Adipocyte (in vitro differentiated cells): Measurements from ENCODE around the gene TEX35.

Source experiments
- DNase-seq: peaks from one replicate; pipeline ENCODE4 v3.0.0-alpha.2; 2015; ENCODE audit warnings: low read depth
- H3K27me3 ChIP-seq: replicated peaks from 2 replicates; pipeline ENCODE4 v1.7.0; 2013; ENCODE audit warnings: mild to moderate bottlenecking, low read length, moderate library complexity; ENCODE audit not compliant: control insufficient read depth, insufficient read depth
- H3K36me3 ChIP-seq: 2 replicates; pipeline ENCODE4 v1.7.0; 2013; ENCODE audit warnings: low read length, mild to moderate bottlenecking, moderate library complexity; ENCODE audit not compliant: control insufficient read depth, insufficient read depth, severe bottlenecking
- H3K4me1 ChIP-seq: 2 replicates; pipeline ENCODE4 v1.7.0; 2013; ENCODE audit warnings: mild to moderate bottlenecking, low read length, moderate library complexity; ENCODE audit not compliant: control insufficient read depth, insufficient read depth
- H3K4me3 ChIP-seq: 2 replicates; pipeline ENCODE4 v1.7.0; 2013; ENCODE audit warnings: mild to moderate bottlenecking, low read length, moderate library complexity
- H3K9ac ChIP-seq: 2 replicates; pipeline ENCODE4 v1.7.0; 2013; ENCODE audit warnings: mild to moderate bottlenecking, low read length, moderate library complexity
- H3K9me3 ChIP-seq: 2 replicates; pipeline ENCODE4 v1.7.0; 2013; ENCODE audit warnings: mild to moderate bottlenecking, low read length, moderate library complexity; ENCODE audit not compliant: control insufficient read depth

The TEX35 gene

GRCh38 chr1:178495158-178495557 is 17.8 kb upstream of the TEX35 start:
- Histone ChIP-seq H3K9ac (no peak overlapping the region), H3K4me1 (peaks cover 2% of the 10 kb centered on the region)
- DNase-seq = no peak

DNA sequence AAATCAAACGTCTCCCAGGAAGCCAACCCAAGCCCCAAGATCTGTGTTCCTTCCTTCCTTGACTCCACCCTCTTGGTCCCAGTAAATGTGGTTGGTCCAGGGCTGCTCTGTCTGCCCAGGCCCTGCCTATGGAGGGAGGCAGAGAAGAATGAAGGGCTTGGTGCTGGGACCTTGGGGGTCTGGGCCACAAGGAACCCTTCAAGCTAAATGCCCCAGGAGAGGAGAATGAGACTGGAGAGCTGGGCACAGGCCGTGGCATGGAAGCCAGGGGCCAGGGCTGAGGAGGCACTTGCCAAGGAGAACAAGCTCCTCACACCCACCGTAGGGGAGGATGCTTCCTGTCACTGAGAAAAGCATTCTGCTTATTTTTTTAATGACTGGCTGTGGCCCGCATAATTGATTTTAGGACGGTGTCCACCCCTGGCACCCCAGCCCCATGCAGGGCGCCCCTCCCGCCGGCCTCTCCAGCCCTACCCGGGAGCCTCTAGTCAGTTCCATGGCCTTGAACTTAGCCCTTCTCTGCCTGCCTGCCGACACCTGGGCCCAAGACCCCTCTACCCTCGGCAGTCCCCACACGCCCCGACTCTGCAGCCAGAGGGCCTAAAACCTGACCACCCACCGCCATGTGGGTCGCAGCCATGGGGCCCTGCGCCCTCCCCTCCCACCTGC is 17.0 kb upstream of the TEX35 start:
- Histone ChIP-seq H3K9ac (no peak overlapping the region), H3K36me3 (no peaks in the 10 kb centered on the region), H3K27me3 (peaks cover 7% of the 10 kb centered on the region), H3K4me3 (no peak overlapping the region), H3K9me3 (no peaks in the 10 kb centered on the region), H3K4me1 (peaks cover 6% of the 10 kb centered on the region)
- DNase-seq = no peak

More at GRCh38 chr1:178495158-178495557, 17.8 kb upstream of the TEX35 start:
- no peak overlapping the region for H3K4me3 ChIP-seq
- no peaks in the 10 kb centered on the region for H3K36me3 ChIP-seq
- H3K9me3 ChIP-seq = no peaks in the 10 kb centered on the region
- H3K27me3 ChIP-seq = peaks cover 7% of the 10 kb centered on the region

GRCh38 chr1:178496410-178497135 is 16.3 kb upstream of the TEX35 start, which contains the start of gene CLEC20A:
Gene CLEC20A (minus strand): TSS chr1:178496964. CDS start chr1:178496939, 25 bp downstream.
- no peak within 1 kb of the TSS for H3K4me3 ChIP-seq
- no peaks in the 10 kb centered on the region for H3K36me3 ChIP-seq
- H3K9me3 ChIP-seq = no peaks in the 10 kb centered on the region
- DNase-seq = no peak
- peaks cover 7% of the 10 kb centered on the region for H3K27me3 ChIP-seq
- H3K4me1 ChIP-seq = peaks cover 6% of the 10 kb centered on the region
- H3K9ac ChIP-seq = no peak within 1 kb of the TSS

GRCh38 chr1:178497903-178498478 is 14.9 kb upstream of the TEX35 start:
- H3K9me3 ChIP-seq = no peaks in the 10 kb centered on the region
- no peak for DNase-seq
- peaks cover 5% of the 10 kb centered on the region for H3K27me3 ChIP-seq
- no peak overlapping the region for H3K9ac ChIP-seq
- no peak overlapping the region for H3K4me3 ChIP-seq
- no peaks in the 10 kb centered on the region for H3K36me3 ChIP-seq
- H3K4me1 ChIP-seq = peaks cover 6% of the 10 kb centered on the region

DNA sequence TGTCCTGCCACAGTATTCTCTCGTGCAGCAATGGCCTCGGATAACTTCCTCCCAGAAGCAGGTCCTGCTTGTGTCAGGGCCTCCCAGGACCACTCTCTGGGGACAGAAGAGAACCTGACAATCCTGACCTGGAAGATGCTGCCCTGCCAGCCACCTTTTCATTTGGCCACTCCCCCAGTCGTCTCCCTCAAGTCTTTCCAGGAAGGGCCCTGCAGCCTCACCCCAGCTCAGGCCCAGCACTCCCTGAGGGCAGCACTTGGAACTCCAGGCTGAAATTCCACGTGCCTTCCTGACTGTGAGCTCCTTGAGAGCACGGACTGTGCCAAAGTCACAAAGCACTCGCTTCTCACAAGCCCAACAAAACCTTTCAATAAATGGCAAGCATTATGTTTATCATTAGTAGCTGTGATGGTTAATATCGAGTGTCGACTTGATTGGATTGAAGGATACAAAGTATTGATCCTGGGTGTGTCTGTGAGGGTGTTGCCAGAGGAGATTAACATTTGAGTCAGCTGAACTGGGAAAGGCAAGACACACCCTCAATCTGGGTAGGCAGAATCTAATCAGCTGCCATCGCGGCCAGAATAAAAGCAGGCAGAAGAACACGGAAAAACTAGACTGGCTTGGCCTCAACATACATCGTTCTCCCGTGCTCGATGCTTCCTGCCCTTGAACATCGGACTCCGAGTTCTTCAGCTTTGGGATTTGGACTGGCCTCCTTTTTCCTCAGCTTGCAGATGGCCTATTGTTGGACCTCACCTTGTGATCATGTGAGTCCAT is 13.8 kb upstream of the TEX35 start:
- H3K27me3 ChIP-seq = no peaks in the 10 kb centered on the region
- DNase-seq = no peak
- H3K4me1 ChIP-seq = peaks cover 6% of the 10 kb centered on the region
- H3K9ac ChIP-seq = no peak overlapping the region
- H3K9me3 ChIP-seq = no peaks in the 10 kb centered on the region
- no peak overlapping the region for H3K4me3 ChIP-seq
- H3K36me3 ChIP-seq = no peaks in the 10 kb centered on the region

DNA sequence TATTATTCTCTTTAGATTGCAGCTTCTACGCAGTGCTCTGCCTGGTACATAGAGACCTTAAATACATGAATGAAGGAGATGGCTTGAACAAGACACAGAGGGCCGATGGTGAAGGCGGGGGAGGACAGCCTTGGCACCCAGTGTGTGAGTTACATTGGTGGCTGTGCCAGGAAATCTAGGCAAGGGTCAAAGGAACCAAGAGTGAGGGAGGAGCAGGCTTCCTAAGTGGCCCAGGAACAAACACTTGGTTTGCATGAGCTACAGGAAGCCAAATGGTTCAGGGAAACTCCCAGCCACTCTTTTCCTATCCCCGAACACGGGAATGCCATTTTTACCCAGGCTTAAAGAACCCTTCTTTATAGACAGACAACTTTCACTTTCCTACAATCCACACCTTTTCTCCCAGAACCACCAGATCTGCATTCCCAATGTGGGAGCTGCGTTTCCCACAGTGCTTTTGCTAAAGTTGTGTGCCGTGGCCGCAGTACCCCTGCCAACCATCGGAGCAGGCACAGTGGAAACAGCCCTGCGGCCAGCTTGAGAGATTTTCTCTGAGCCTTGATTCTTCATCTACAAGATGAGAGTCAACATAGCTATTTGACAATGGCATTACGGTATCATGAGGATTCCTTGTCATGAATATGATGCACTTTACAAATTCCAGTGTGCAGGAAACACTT is 12.7 kb upstream of the TEX35 start:
- no peak overlapping the region for H3K4me3 ChIP-seq

GRCh38 chr1:178500936-178501554 is 11.9 kb upstream of the TEX35 start:
- Histone ChIP-seq H3K36me3 (no peaks in the 10 kb centered on the region), H3K4me1 (peaks cover 6% of the 10 kb centered on the region), H3K9me3 (no peaks in the 10 kb centered on the region), H3K9ac (no peak overlapping the region), H3K4me3 (no peak overlapping the region), H3K27me3 (peaks cover 6% of the 10 kb centered on the region)
- no peak for DNase-seq

More for the DNA sequence above, 12.7 kb upstream of the TEX35 start:
- Histone ChIP-seq H3K27me3 (peaks cover 4% of the 10 kb centered on the region), H3K9ac (no peak overlapping the region), H3K36me3 (no peaks in the 10 kb centered on the region), H3K9me3 (no peaks in the 10 kb centered on the region), H3K4me1 (peaks cover 6% of the 10 kb centered on the region)
- DNase-seq = peak; percentile 5

DNA sequence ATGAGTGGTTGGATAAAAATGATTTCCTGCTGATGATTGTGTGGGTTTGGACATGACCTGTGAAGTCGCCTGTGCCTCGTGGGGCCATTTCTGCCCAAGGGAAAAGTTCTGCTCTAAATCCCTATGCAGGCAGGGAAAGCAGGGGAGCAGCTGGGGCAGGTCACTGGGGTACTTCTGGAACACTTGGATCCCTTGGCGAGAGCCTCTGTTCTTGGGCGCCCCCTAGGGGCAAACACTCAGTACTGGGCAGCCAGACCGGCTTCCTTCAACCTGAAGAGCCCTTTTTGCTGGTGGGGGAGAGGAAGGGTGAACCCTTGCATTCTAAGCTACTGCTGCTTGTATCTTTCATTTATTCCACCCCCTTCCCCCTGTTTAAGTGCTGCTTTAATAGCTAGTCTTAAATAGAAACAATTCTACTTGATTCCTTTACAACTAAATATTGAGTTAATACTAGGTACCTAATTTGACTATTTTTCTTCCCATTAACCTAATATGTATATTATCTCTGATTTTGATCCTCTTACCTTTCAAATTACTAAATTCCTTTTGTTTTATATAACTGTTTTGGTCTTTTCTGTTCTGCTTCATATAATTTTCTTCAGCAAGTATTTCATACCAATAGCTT is 11.1 kb upstream of the TEX35 start:
- H3K4me3 ChIP-seq = no peak overlapping the region
- no peaks in the 10 kb centered on the region for H3K36me3 ChIP-seq
- DNase-seq = peak; percentile 88
- H3K4me1 ChIP-seq = peaks cover 6% of the 10 kb centered on the region
- no peak overlapping the region for H3K9ac ChIP-seq
- peaks cover 6% of the 10 kb centered on the region for H3K27me3 ChIP-seq
- no peaks in the 10 kb centered on the region for H3K9me3 ChIP-seq

- no peaks in the 10 kb centered on the region for H3K36me3 ChIP-seq
- H3K27me3 ChIP-seq = peaks cover 6% of the 10 kb centered on the region
- H3K9ac ChIP-seq = no peak overlapping the region
- no peak for DNase-seq
- H3K4me3 ChIP-seq = no peak overlapping the region
- H3K4me1 ChIP-seq = peaks cover 6% of the 10 kb centered on the region
- no peaks in the 10 kb centered on the region for H3K9me3 ChIP-seq
These were observed 10.6 kb upstream of the TEX35 start for GRCh38 chr1:178502330-178502714.

DNA sequence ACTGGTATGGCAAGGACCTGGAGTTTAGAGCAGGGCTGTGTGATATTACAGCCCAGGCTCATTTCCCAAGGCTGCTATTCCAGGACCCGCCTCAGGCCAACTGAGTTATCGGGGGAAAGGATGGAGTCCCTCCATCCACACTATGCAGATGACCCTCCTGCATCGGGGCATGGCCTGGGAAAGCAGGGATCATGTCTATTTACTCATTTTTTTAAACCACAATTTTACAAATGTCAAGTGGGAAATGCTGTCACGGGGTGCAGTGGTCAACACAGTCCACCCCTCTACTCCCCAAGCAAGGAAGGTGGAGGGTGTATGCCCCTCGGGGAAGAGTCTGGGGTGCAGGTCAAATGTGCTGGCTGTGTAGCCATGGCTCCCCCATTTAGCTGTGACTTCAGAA is 10.1 kb upstream of the TEX35 start:
- H3K9me3 ChIP-seq = no peaks in the 10 kb centered on the region
- H3K36me3 ChIP-seq = no peaks in the 10 kb centered on the region
- H3K4me1 ChIP-seq = peaks cover 6% of the 10 kb centered on the region
- peaks cover 6% of the 10 kb centered on the region for H3K27me3 ChIP-seq
- no peak overlapping the region for H3K9ac ChIP-seq
- no peak for DNase-seq
- H3K4me3 ChIP-seq = no peak overlapping the region
